GM12878 (cell line): Measurements from ENCODE around the gene ESPL1. TPM values are rescaled to one million over a fixed set of nuclear protein-coding genes. Genes with fewer than 3 reads are reported as not detected.

Source experiments
- BHLHE40 ChIP-seq, 2 experiments: fragments of 450-650 bp in 1 of 2; IDR thresholded peaks; 2 replicates each; pipeline ENCODE4 v1.6.1; 2011 to 2017; ENCODE audit warnings: low read depth in 2 of 2, borderline replicate concordance in 1 of 2, improper control_type of control experiment in 1 of 2, low read length in 1 of 2, mild to moderate bottlenecking in 1 of 2
- BMI1 ChIP-seq: fragments of 450-650 bp; IDR thresholded peaks from 2 replicates; pipeline ENCODE4 v1.6.1; 2016; ENCODE audit warnings: mild to moderate bottlenecking, moderate library complexity, borderline replicate concordance
- CHD2 ChIP-seq: IDR thresholded peaks from 2 replicates; pipeline ENCODE4 v1.6.1; 2011; ENCODE audit warnings: low read depth, low read length, improper control_type of control experiment, borderline replicate concordance
- IKZF1 ChIP-seq: fragments of 450-650 bp; conservative IDR thresholded peaks from 2 replicates; pipeline ENCODE4 v1.6.1; 2017; ENCODE audit warnings: antibody characterized with exemption, mild to moderate bottlenecking
- NFYA ChIP-seq: IDR thresholded peaks from 2 replicates; pipeline ENCODE4 v1.6.1; 2011; ENCODE audit warnings: low read depth, mild to moderate bottlenecking, low read length, improper control_type of control experiment, borderline replicate concordance
- NR2C2 ChIP-seq: IDR thresholded peaks from 2 replicates; pipeline ENCODE4 v1.6.1; 2011; ENCODE audit warnings: borderline replicate concordance, low read depth; ENCODE audit not compliant: control insufficient read depth, insufficient read length
- POLR2A ChIP-seq: IDR thresholded peaks from 2 replicates; pipeline ENCODE4 v1.6.1; 2011; ENCODE audit warnings: low read depth, mild to moderate bottlenecking, low read length
- SMAD5 ChIP-seq: IDR thresholded peaks from 2 replicates; pipeline ENCODE4 v1.6.1; 2016; ENCODE audit warnings: antibody characterized with exemption, low read depth
- polyA plus RNA-seq, 11 experiments: library from polyadenylated mRNA; depleted of rRNA in 4 of 11; unstranded in 6 of 11; stranded (reverse) in 5 of 11; fragments of >200 nt; fragmentation: Nextera tagmentation in 4 of 11; fragmentation: Illumina TruSeq in 1 of 11; extraction: Ambion mirVana in 4 of 11; extraction: Trizol in 1 of 11; gene quantifications; 1 replicate in 1 of 11; 2 replicates in 10 of 11; pipeline versions ENCODE4 v1.2.1 to v1.2.3, GENCODE V29; 2011 to 2016; ENCODE audit warnings: inconsistent platforms in 2 of 11, missing spikeins in 2 of 11, low read depth in 1 of 11
- total RNA-seq, 4 experiments: library from RNA; depleted of rRNA in 3 of 4; stranded (reverse); fragments of >200 nt in 3 of 4; fragmentation: Illumina TruSeq in 1 of 4; extraction: Trizol in 1 of 4; gene quantifications; 2 replicates each; pipeline versions ENCODE4 v1.2.1 to v1.2.3, GENCODE V29; 2013 to 2021
- TF ChIP-seq, protein P1 (sequence below): IDR thresholded peaks from 2 replicates; pipeline ENCODE4 v1.6.1; 2011; ENCODE audit warnings: mild to moderate bottlenecking, low read depth, low read length, moderate library complexity; ENCODE audit not compliant: insufficient replicate concordance
- TF ChIP-seq, protein P2 (sequence below): fragments of 450-650 bp; IDR thresholded peaks from 2 replicates; pipeline ENCODE4 v1.6.1; 2018; ENCODE audit warnings: borderline replicate concordance, mild to moderate bottlenecking; ENCODE audit not compliant: partially characterized antibody

Gene ESPL1
- total and polyA plus RNA-seq, 10 of the 15 experiments (the other 5 are each of a cell fraction or from before 2014, with no cell fraction given): 2.1 to 61.9 (median 21.2) TPM

DNA sequence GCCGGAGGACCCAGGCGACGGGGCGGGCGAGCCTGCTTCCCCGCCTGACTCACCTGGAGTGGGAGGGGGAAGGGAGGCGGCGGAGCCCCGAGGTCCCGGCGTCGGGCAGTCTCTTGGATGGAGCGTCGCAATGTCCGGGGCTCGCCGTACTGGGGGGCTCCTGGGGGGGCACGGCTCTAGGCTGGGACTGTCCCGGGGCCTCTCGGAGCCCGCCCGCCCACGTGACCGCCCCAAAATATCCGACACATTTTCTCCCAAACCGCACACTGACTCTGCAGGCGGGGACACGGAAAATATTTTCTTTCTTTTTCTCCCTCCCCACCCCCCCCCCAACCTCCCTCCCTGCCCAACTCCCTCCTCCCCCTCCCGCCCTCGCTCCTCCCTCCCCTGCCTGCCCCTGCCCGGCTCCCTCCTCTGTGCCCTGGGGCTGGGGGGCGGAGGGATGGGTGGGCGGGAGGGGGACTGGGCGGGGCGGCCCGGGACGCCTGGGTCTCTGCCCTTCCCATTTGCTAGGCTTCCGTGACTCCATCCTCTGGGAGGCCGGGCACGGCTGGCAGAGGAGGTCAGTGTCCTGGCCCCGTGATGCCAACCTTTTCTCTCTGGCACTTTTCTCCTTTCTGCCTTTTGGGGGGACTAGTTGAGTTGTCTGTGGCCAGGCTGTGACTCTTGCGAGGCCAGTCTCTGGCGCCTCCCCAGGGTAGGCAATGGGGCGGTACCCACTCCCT lies 36.0 kb upstream of the ESPL1 start, which contains the start of gene RARG (continued):
- TF ChIP-seq, protein P1, sequence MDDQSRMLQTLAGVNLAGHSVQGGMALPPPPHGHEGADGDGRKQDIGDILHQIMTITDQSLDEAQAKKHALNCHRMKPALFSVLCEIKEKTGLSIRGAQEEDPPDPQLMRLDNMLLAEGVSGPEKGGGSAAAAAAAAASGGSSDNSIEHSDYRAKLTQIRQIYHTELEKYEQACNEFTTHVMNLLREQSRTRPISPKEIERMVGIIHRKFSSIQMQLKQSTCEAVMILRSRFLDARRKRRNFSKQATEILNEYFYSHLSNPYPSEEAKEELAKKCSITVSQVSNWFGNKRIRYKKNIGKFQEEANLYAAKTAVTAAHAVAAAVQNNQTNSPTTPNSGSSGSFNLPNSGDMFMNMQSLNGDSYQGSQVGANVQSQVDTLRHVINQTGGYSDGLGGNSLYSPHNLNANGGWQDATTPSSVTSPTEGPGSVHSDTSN: no peak
- TF ChIP-seq SMAD5 (no peak), NR2C2 (no peak), POLR2A (no peak), IKZF1 (peak; percentile 56; the same call in 1 of the 2 replicates), BMI1 (no peak), BHLHE40 (IDR thresholded peaks at IDR 0.05; ENCODE audit: borderline replicate concordance in 1 of 2, low read depth in 2 of 2, low read length in 1 of 2) (peak in 1 of 2 experiments; percentile 58; a peak in 1 of 4 replicates), CHD2 (0 out of 2 replicates have a peak, but pooled peaks have one; percentile 29), NFYA (no peak)
- TF ChIP-seq, protein P2, sequence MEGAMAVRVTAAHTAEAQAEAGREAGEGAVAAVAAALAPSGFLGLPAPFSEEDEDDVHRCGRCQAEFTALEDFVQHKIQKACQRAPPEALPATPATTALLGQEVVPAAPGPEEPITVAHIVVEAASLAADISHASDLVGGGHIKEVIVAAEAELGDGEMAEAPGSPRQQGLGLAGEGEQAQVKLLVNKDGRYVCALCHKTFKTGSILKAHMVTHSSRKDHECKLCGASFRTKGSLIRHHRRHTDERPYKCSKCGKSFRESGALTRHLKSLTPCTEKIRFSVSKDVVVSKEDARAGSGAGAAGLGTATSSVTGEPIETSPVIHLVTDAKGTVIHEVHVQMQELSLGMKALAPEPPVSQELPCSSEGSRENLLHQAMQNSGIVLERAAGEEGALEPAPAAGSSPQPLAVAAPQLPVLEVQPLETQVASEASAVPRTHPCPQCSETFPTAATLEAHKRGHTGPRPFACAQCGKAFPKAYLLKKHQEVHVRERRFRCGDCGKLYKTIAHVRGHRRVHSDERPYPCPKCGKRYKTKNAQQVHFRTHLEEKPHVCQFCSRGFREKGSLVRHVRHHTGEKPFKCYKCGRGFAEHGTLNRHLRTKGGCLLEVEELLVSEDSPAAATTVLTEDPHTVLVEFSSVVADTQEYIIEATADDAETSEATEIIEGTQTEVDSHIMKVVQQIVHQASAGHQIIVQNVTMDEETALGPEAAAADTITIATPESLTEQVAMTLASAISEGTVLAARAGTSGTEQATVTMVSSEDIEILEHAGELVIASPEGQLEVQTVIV: no peak
- TF ChIP-seq, all 136 proteins: peak for 9
